ENCODE results near the gene RAD50. TPM values are rescaled to one million over a fixed set of nuclear protein-coding genes. Genes with fewer than 3 reads are reported as not detected.

RAD50 gene
- total and polyA plus RNA-seq, 2 of the 4 experiments (the other 2 are of a cell fraction) = 5.2 to 6.2 TPM

DNA sequence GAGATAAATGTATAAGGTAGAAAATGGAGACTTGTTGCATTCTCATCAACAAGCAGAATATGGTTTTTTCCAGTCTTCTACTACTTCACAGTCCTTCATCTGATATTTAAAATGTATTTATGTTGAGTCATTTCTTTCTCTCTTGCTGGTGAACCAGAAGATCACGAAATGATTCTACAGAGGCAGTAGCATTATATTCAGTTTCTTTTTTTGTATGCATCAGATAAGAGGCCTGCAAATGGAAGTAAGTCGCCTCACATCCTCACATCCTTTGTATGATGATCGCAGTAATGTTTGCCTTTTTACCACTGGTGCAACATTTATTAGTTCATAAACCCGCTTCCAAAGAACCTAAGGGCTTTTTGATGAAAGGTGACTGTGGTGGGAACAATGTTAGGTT is 79.1 kb downstream of the RAD50 start:
- no peak overlapping the region for H3K9ac ChIP-seq (ENCODE audit: low read depth, low read length)
- H3K27me3 ChIP-seq (ENCODE audit: control insufficient read depth, insufficient read depth, low read length) = no peaks in the 10 kb centered on the region
- intact Hi-C loops (cut with micrococcal nuclease) (loop anchor here (5.0 kb wide), 1 partner anchor 81 kb away; no protein-coding TSS in a partner anchor), in situ Hi-C loops (cut with MboI; ENCODE audit: low sequenced_read_pairs) (no loop called here), dilution Hi-C loops (cut with HindIII; ENCODE audit: low sequenced_read_pairs, unreplicated experiment) (no loop called here)
- H3K23ac ChIP-seq (ENCODE audit: low read depth, low read length) = no peak overlapping the region
- H4K8ac ChIP-seq (ENCODE audit: low read depth in 2 of 2, low read length in 2 of 2) = no peak overlapping the region
- no peaks in the 10 kb centered on the region for H3K79me1 ChIP-seq (ENCODE audit: low read depth in 1 of 2, low read length in 2 of 2)
- no TSS peak for BruUV-seq (replicated peaks)
- TF ChIP-seq SMC3 (IDR thresholded peaks at IDR 0.05; ENCODE audit: low read depth, low read length) (no peak), MXI1 (IDR thresholded peaks at IDR 0.05; ENCODE audit: borderline replicate concordance, low read depth, low read length) (no peak)
- no peak overlapping the region for H3K4me2 ChIP-seq (ENCODE audit: low read depth, low read length)
- ATAC-seq (ENCODE audit: low read depth) (no peak), DNase-seq (no peak)
- H2AK5ac ChIP-seq (ENCODE audit: low read depth, low read length) = no peak overlapping the region
- no peak overlapping the region for H2AK9ac ChIP-seq (replicated peaks; ENCODE audit: low read depth, low read length, poor library complexity)
- H3K4me1 ChIP-seq (ENCODE audit: control insufficient read depth, insufficient read depth, low read length) = no peaks in the 10 kb centered on the region
- no peak overlapping the region for H3K4me3 ChIP-seq (ENCODE audit: insufficient read depth, low read depth, low read length)
- H3K56ac ChIP-seq (ENCODE audit: extremely low read depth, insufficient read depth, low read length) = no peak overlapping the region
- H2AFZ ChIP-seq (replicated peaks; ENCODE audit: low read length, poor library complexity) = no peak overlapping the region
- no peak overlapping the region for H2BK15ac ChIP-seq (ENCODE audit: low read depth, low read length)
- H3K14ac ChIP-seq (replicated peaks; ENCODE audit: low read depth, low read length) = no peak overlapping the region
- CTCF ChIA-PET = interaction anchor here (0.6 kb wide), 1 partner anchor 51 kb away, joined by 3 read pairs; no protein-coding TSS in a partner anchor
- H3K27ac ChIP-seq (ENCODE audit: insufficient read depth, low read length) = no peak overlapping the region
- no CpG with 5 or more reads among the region's 4 CpGs for WGBS, 2 experiments (ENCODE audit: extremely low coverage in 2 of 2, insufficient read length in 1 of 2)
- H3K9me3 ChIP-seq (ENCODE audit: control insufficient read depth, insufficient read depth, low read length) = no peaks in the 10 kb centered on the region
- H4K5ac ChIP-seq (ENCODE audit: low read depth, low read length) = no peak overlapping the region
- H2BK120ac ChIP-seq (ENCODE audit: low read depth, low read length) = no peak overlapping the region
- no peak overlapping the region for H4K91ac ChIP-seq (ENCODE audit: insufficient read depth, low read depth, low read length)
- H4K20me1 ChIP-seq (ENCODE audit: insufficient read depth, low read length) = no peaks in the 10 kb centered on the region
- no peak overlapping the region for H2BK20ac ChIP-seq (ENCODE audit: low read depth, low read length)
- H3K9me1 ChIP-seq (ENCODE audit: insufficient read depth, low read length) = peaks cover 6% of the 10 kb centered on the region; the same call in 1 of the 2 replicates
- POLR2A ChIA-PET (ENCODE audit: unreplicated experiment) = no interaction called here
- no peak overlapping the region for H3K4ac ChIP-seq (ENCODE audit: low read depth, low read length)
- no peak overlapping the region for H3K18ac ChIP-seq (ENCODE audit: low read depth, low read length)
- no peak overlapping the region for H2BK5ac ChIP-seq (ENCODE audit: low read depth, low read length, poor library complexity, severe bottlenecking)
- peaks cover 26% of the 10 kb centered on the region for H3K36me3 ChIP-seq (ENCODE audit: control insufficient read depth, insufficient read depth, low read length)

All from IMR-90 (cell line).